Stomach smooth muscle (tissue), 2 donors: ENCODE data around the gene MYOD1.

Source experiments
- H3K27ac ChIP-seq: one replicate; pipeline ENCODE4 v1.7.0; 2013; ENCODE audit warnings: mild to moderate bottlenecking, low read length, inconsistent platforms
- H3K27me3 ChIP-seq, 2 donors: one replicate each; pipeline ENCODE4 v1.7.0; 2013; ENCODE audit warnings: low read length in 2 of 2; ENCODE audit not compliant: insufficient read depth in 2 of 2, control insufficient read depth in 1 of 2
- H3K36me3 ChIP-seq, 2 donors: one replicate each; pipeline ENCODE4 v1.7.0; 2013; ENCODE audit warnings: low read length in 2 of 2; ENCODE audit not compliant: control insufficient read depth in 2 of 2, insufficient read depth in 2 of 2
- H3K4me1 ChIP-seq: one replicate; pipeline ENCODE4 v1.7.0; 2013; ENCODE audit warnings: low read length; ENCODE audit not compliant: control insufficient read depth, insufficient read depth
- H3K4me3 ChIP-seq, 2 donors: one replicate each; pipeline ENCODE4 v1.7.0; 2013; ENCODE audit warnings: low read length in 2 of 2
- H3K9ac ChIP-seq, 2 donors: one replicate each; pipeline ENCODE4 v1.7.0; 2013; ENCODE audit warnings: low read length in 2 of 2, mild to moderate bottlenecking in 1 of 2
- H3K9me3 ChIP-seq, 2 donors: one replicate each; pipeline ENCODE4 v1.7.0; 2013; ENCODE audit warnings: low read length in 2 of 2; ENCODE audit not compliant: control insufficient read depth in 2 of 2
- donor health status: healthy.
- donor health status: Pancreatic carcinoma.

MYOD1 gene

DNA sequence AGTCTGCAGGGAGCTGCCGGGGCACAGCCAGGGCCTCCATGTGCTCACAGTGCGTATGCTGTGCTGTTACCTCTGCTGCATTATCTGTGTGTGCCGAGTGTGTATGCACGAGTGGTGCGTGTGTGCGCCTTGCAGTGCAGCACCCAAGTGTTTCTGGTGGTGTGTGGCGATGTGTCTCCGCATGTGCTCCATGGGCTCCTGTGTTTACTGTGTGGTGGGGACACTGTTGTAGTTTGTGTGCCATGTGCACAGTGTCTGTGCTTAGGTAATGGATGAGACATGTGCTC is 46.6 kb downstream of the MYOD1 start:
- H3K9ac ChIP-seq, result no peak overlapping the region

GRCh38 chr11:17766590-17766989 is 47.2 kb downstream of the MYOD1 start:
- H3K9ac ChIP-seq, result no peak overlapping the region
- H3K36me3 ChIP-seq, result no peaks in the 10 kb centered on the region
- H3K27me3 ChIP-seq, result no peaks in the 10 kb centered on the region
- H3K27ac ChIP-seq, result no peak overlapping the region
- H3K9me3 ChIP-seq, result no peaks in the 10 kb centered on the region
- no peak overlapping the region for H3K4me3 ChIP-seq
- no peaks in the 10 kb centered on the region for H3K4me1 ChIP-seq

More for the DNA sequence above, 46.6 kb downstream of the MYOD1 start:
- no peak overlapping the region for H3K4me3 ChIP-seq
- no peak overlapping the region for H3K27ac ChIP-seq
- no peaks in the 10 kb centered on the region for H3K27me3 ChIP-seq
- no peaks in the 10 kb centered on the region for H3K36me3 ChIP-seq
- H3K4me1 ChIP-seq, result no peaks in the 10 kb centered on the region
- H3K9me3 ChIP-seq, result no peaks in the 10 kb centered on the region

DNA sequence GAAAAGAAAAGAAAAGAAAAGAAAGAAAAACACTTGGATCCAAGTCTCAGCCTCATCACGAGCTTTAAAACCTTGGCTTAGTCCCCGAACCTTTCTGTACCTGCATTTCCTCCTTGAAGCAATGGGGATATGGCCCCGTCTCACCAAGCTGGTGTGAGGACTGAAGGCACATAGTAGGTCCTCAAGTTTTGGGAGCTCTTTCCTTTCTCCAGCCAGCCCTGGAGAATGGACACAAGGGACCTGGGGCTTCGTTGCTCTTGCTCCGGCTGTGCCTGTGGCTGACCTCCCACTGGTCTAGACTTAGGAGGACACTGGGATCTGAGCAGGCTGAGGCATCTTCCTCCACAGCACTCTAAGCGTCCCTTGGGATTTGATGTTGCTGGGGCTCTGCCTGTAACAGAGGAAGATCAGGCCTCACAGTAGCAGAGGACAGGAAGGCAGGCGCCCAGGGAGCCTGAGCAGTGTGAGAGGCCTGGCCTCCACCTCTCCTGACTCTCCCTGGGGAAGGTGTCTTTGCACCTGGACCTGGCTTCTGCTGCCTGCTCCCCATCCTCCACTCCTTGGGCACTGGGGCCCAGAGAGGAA is 48.0 kb downstream of the MYOD1 start:
- Histone ChIP-seq H3K4me3 (no peak overlapping the region), H3K9ac (no peak overlapping the region), H3K9me3 (no peaks in the 10 kb centered on the region), H3K4me1 (no peaks in the 10 kb centered on the region), H3K36me3 (no peaks in the 10 kb centered on the region), H3K27me3 (no peaks in the 10 kb centered on the region), H3K27ac (no peak overlapping the region)

- Histone ChIP-seq H3K36me3 (no peaks in the 10 kb centered on the region), H3K4me1 (no peaks in the 10 kb centered on the region), H3K9me3 (no peaks in the 10 kb centered on the region), H3K9ac (no peak overlapping the region), H3K27ac (no peak overlapping the region), H3K4me3 (no peak overlapping the region), H3K27me3 (no peaks in the 10 kb centered on the region)
Measured at GRCh38 chr11:17767914-17768313, 48.5 kb downstream of the MYOD1 start.

DNA sequence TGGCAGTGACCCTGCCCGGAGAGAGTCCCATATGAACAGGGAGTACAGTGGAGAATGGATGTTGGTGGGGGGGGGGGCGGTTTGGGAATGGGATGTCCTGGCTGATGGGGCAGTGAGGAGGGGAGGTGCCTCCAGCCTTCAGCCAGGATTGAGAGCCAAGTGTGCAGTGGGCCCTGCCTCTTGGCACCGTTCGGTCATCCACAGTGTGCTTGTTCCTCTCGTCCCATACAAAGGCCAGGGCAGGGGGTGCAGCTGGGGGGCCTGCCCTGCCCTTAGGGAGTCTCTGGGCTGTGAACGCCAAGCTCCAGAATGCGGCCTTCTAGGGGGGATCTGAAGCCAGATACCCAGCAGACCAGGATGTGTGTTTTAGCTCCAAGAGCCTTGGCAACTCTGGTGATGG is 49.2 kb downstream of the MYOD1 start:
- H3K36me3 ChIP-seq, result no peaks in the 10 kb centered on the region
- H3K27ac ChIP-seq, result no peak overlapping the region
- H3K9ac ChIP-seq, result no peak overlapping the region
- no peaks in the 10 kb centered on the region for H3K4me1 ChIP-seq
- no peak overlapping the region for H3K4me3 ChIP-seq
- H3K27me3 ChIP-seq, result no peaks in the 10 kb centered on the region
- H3K9me3 ChIP-seq, result no peaks in the 10 kb centered on the region

- H3K27ac ChIP-seq, result no peak overlapping the region
- H3K9me3 ChIP-seq, result no peaks in the 10 kb centered on the region
- no peak overlapping the region for H3K4me3 ChIP-seq
- H3K9ac ChIP-seq, result no peak overlapping the region
- no peaks in the 10 kb centered on the region for H3K36me3 ChIP-seq
- no peaks in the 10 kb centered on the region for H3K27me3 ChIP-seq
- H3K4me1 ChIP-seq, result no peaks in the 10 kb centered on the region
Measured at GRCh38 chr11:17769218-17769617, 49.8 kb downstream of the MYOD1 start.

DNA sequence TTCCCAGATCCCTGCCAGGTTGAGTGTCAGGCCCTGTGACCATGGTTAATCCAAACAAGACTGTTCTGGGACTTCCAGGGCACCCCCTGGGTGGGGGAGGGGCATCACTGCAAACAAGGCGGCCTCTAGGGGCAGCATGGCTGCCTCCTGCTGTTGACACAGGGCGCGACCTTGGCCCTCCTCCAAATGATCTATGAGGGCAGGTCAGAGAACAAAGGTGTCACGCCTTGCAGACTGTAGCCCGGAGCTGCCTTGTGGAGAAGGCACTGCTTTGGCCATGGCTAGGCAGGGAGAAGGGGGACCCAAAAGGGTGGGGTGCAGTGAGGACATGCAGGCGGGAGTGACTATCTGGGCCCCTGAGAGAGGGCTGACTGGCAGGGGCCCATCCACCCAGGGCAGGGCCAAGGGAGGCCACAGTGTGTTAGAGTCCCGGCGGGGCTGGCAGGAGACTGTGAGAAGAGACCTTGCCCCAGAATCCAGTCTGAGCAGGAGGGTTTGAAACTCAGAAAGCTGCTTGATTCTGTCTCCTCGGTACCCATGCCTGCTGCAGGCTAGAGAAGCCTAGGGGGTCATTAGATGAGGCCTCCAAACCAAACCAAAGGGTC is 50.8 kb downstream of the MYOD1 start:
- Histone ChIP-seq H3K4me1 (no peaks in the 10 kb centered on the region), H3K9me3 (no peaks in the 10 kb centered on the region), H3K27me3 (no peaks in the 10 kb centered on the region), H3K36me3 (no peaks in the 10 kb centered on the region), H3K9ac (no peak overlapping the region), H3K27ac (no peak overlapping the region), H3K4me3 (no peak overlapping the region)

GRCh38 chr11:17770917-17771316 is 51.5 kb downstream of the MYOD1 start:
- no peaks in the 10 kb centered on the region for H3K36me3 ChIP-seq
- H3K27ac ChIP-seq, result no peak overlapping the region
- H3K9me3 ChIP-seq, result no peaks in the 10 kb centered on the region
- H3K9ac ChIP-seq, result no peak overlapping the region
- H3K4me1 ChIP-seq, result no peaks in the 10 kb centered on the region
- no peaks in the 10 kb centered on the region for H3K27me3 ChIP-seq
- no peak overlapping the region for H3K4me3 ChIP-seq

DNA sequence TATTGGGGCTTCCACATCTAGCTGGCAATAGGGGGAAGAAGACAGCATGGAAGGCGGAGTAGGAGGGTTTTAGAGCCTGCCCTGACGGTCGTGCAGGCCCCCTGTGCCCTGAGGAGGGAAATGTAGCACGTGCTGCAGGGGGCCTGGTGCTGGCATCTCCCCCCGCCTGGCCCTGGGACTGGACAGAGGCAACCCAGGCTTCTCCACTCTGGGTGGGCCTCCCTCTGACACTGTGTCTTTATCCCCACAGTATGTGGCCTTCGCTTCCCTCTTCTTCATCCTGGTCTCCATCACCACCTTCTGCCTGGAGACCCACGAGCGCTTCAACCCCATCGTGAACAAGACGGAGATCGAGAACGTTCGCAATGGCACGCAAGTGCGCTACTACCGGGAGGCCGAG is 52.0 kb downstream of the MYOD1 start:
- H3K4me3 ChIP-seq, result no peak overlapping the region
- no peak overlapping the region for H3K9ac ChIP-seq
- H3K36me3 ChIP-seq, result no peaks in the 10 kb centered on the region
- H3K27ac ChIP-seq, result no peak overlapping the region
- no peaks in the 10 kb centered on the region for H3K4me1 ChIP-seq
- H3K9me3 ChIP-seq, result no peaks in the 10 kb centered on the region
- H3K27me3 ChIP-seq, result no peaks in the 10 kb centered on the region
